ENCODE measurements around the gene OR4C46.
"Not testable (repeated sequence)": the region's sequence is repeated elsewhere in the genome, so short reads cannot be mapped to it uniquely, and the experiment has no call there.

The OR4C46 gene

GRCh38 chr11:54603898-54604297 lies at the start of gene OR4C46:
Gene OR4C46, minus strand, starts transcription at chr11:54603998. Its CDS starts 0 bp downstream, at chr11:54603998.
- no peak for DNase-seq (ENCODE audit: low spot score)

- DNase-seq (ENCODE audit: low spot score): not testable (repeated sequence)
These were observed 41.8 kb upstream of the OR4C46 start for GRCh38 chr11:54645606-54646005.

GRCh38 chr11:54561439-54561838 lies 42.4 kb downstream of the OR4C46 start:
- DNase-seq (ENCODE audit: low spot score): not testable (repeated sequence)

GRCh38 chr11:54558919-54559318 lies 44.9 kb downstream of the OR4C46 start:
- DNase-seq (ENCODE audit: low spot score): no peak

GRCh38 chr11:54558407-54558806 lies 45.4 kb downstream of the OR4C46 start:
- no peak for DNase-seq (ENCODE audit: low spot score)
